WERI-Rb-1 (cell line): Measurements from ENCODE around the gene PLXNB2.

Experiments
- DNase-seq: peaks from one replicate; pipeline ENCODE4 v3.0.0-alpha.2; 2020
- H3K27ac ChIP-seq: fragments of 250-450 bp; sonication (Bioruptor Pico); 2 replicates; pipeline ENCODE4 v1.5.1; 2020; ENCODE audit warnings: mild to moderate bottlenecking, moderate library complexity
- H3K27me3 ChIP-seq: fragments of 250-450 bp; sonication (Bioruptor Pico); 2 replicates; pipeline ENCODE4 v1.5.1; 2021; ENCODE audit warnings: mild to moderate bottlenecking, low read depth, moderate library complexity; ENCODE audit not compliant: insufficient read depth, severe bottlenecking
- H3K36me3 ChIP-seq: fragments of 250-450 bp; sonication (Bioruptor Pico); 2 replicates; pipeline ENCODE4 v1.5.1; 2020; ENCODE audit warnings: mild to moderate bottlenecking, moderate library complexity
- H3K4me3 ChIP-seq: 2 replicates; pipeline ENCODE4 v1.5.1; 2011; ENCODE audit warnings: low read depth, mild to moderate bottlenecking, control low read depth, low read length
- H3K9me3 ChIP-seq: fragments of 250-450 bp; sonication (Bioruptor Pico); 2 replicates; pipeline ENCODE4 v1.5.1; 2021; ENCODE audit warnings: mild to moderate bottlenecking, moderate library complexity; ENCODE audit not compliant: severe bottlenecking
- CTCF ChIP-seq: IDR thresholded peaks from 2 replicates; pipeline ENCODE4 v1.5.1; 2011; ENCODE audit warnings: low read depth, mild to moderate bottlenecking, control low read depth, inconsistent platforms, low read length

The PLXNB2 gene

GRCh38 chr22:50309601-50309991 lies 2.1 kb upstream of the PLXNB2 start:
- no peak for DNase-seq
- H3K27ac ChIP-seq: peak overlapping the region; percentile 74

GRCh38 chr22:50308986-50309600 lies 1.6 kb upstream of the PLXNB2 start:
- H3K27ac ChIP-seq: peak overlapping the region; percentile 74

More at GRCh38 chr22:50309601-50309991, 2.1 kb upstream of the PLXNB2 start:
- Histone ChIP-seq H3K36me3 (peaks cover 21% of the 10 kb centered on the region), H3K27me3 (no peaks in the 10 kb centered on the region), H3K4me3 (no peak overlapping the region), H3K9me3 (no peaks in the 10 kb centered on the region)
- no peak for TF ChIP-seq CTCF

DNA sequence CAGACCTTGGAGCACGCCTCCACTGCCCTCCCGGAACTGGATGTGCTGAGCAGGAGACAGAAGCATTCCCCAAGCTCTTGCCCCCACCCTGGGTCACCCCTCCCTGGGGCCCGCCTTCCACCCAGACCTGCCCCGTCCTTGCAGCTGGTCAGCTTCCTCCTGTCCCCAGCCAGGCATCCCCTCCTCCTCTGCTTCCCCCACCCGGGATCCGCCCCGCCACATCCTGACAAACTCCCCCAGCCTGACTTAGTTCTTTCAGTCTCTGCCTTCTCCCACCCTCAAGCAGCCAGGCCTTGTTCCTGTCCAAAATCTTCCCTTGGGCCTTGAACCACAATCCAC lies 1.1 kb upstream of the PLXNB2 start:
- Histone ChIP-seq H3K27ac (peak overlapping the region; percentile 74), H3K4me3 (no peak overlapping the region), H3K36me3 (peaks cover 29% of the 10 kb centered on the region), H3K9me3 (no peaks in the 10 kb centered on the region), H3K27me3 (no peaks in the 10 kb centered on the region)
- DNase-seq: peak; percentile 78
- no peak for TF ChIP-seq CTCF

More at GRCh38 chr22:50308986-50309600, 1.6 kb upstream of the PLXNB2 start:
- peak; percentile 37 for DNase-seq
- Histone ChIP-seq H3K9me3 (no peaks in the 10 kb centered on the region), H3K27me3 (no peaks in the 10 kb centered on the region), H3K4me3 (no peak overlapping the region), H3K36me3 (peaks cover 23% of the 10 kb centered on the region)
- TF ChIP-seq CTCF: no peak

- H3K27ac ChIP-seq: peak overlapping the region; percentile 74
- TF ChIP-seq CTCF: no peak
- peaks cover 34% of the 10 kb centered on the region for H3K36me3 ChIP-seq
- no peak overlapping the region for H3K4me3 ChIP-seq
- DNase-seq: no peak
- H3K27me3 ChIP-seq: no peaks in the 10 kb centered on the region
- no peaks in the 10 kb centered on the region for H3K9me3 ChIP-seq
These were observed 597 bp upstream of the PLXNB2 start for GRCh38 chr22:50307890-50308596.

DNA sequence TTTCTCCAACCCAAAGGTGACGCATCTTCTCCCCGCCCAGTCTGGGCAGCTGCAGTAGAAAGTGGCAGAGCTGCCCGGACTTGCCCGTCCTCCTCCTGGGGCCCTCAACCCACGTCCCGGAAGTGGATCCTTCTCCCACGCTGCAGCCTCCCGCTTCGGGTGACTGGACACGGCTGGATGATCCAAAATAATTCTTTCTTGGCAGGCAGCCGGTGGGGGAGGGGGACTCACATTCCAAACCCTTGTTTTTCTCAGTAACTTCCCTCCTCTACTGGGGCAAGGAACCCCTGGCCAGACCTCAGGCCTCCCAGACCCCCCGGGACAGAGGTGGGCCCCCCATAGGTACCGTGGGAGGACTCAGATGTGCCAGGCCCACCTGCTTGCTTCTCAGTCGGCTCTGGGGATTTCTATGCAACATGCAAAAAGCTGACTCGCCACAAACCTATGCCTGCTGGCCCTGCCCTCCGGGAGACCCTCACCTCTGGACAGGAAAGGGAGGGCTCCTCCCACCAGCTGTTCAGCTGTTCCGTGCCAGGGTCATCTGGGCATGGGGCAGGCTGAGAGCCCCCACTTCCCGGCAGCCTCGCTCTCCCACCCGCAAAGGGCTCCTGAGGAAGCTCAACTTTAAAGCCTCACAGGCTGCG lies 1.4 kb downstream of the PLXNB2 start:
- TF ChIP-seq CTCF: no peak
- peak; percentile 85 for DNase-seq
- H3K27ac ChIP-seq: peak overlapping the region; percentile 94
- no peaks in the 10 kb centered on the region for H3K27me3 ChIP-seq
- peak overlapping the region; percentile 69 for H3K4me3 ChIP-seq
- H3K36me3 ChIP-seq: peaks cover 49% of the 10 kb centered on the region
- H3K9me3 ChIP-seq: no peaks in the 10 kb centered on the region
